H9 (cell line): ENCODE results near the gene RPL10A. TPM values are rescaled to one million over a fixed set of nuclear protein-coding genes. Genes with fewer than 3 reads are reported as not detected.

ENCODE experiments used
- DNase-seq: peaks from one replicate; pipeline ENCODE4 v3.0.0-alpha.2; 2017
- H2AFZ ChIP-seq: one replicate; pipeline ENCODE4 v1.6.1; 2013; ENCODE audit warnings: mild to moderate bottlenecking, low read length, control low read depth, moderate library complexity
- H2AK5ac ChIP-seq: 2 replicates; pipeline ENCODE4 v1.6.1; 2013; ENCODE audit warnings: low read length, control low read depth, mixed read lengths; ENCODE audit not compliant: insufficient read length
- H2BK120ac ChIP-seq: one replicate; pipeline ENCODE4 v1.6.1; 2013; ENCODE audit warnings: low read depth, mild to moderate bottlenecking, low read length, control low read depth, inconsistent platforms; ENCODE audit not compliant: poor library complexity, severe bottlenecking
- H2BK12ac ChIP-seq: 2 replicates; pipeline ENCODE4 v1.6.1; 2013; ENCODE audit warnings: low read length, control low read depth, mixed read lengths, low read depth; ENCODE audit not compliant: insufficient read length
- H2BK15ac ChIP-seq: 2 replicates; pipeline ENCODE4 v1.6.1; 2013; ENCODE audit warnings: low read depth, low read length, control low read depth
- H2BK20ac ChIP-seq: one replicate; pipeline ENCODE4 v1.6.1; 2013; ENCODE audit warnings: low read depth, mild to moderate bottlenecking, low read length, control low read depth, inconsistent platforms; ENCODE audit not compliant: poor library complexity, severe bottlenecking
- H2BK5ac ChIP-seq: 2 replicates; pipeline ENCODE4 v1.6.1; 2013; ENCODE audit warnings: low read length, control low read depth, mixed read lengths; ENCODE audit not compliant: insufficient read length
- H3K14ac ChIP-seq: 2 replicates; pipeline ENCODE4 v1.6.1; 2013; ENCODE audit warnings: low read length, control low read depth; ENCODE audit not compliant: insufficient read depth
- H3K18ac ChIP-seq: 2 replicates; pipeline ENCODE4 v1.6.1; 2013; ENCODE audit warnings: low read depth, mild to moderate bottlenecking, mixed read lengths, low read length, control low read depth; ENCODE audit not compliant: insufficient read length
- H3K23ac ChIP-seq: 2 replicates; pipeline ENCODE4 v1.6.1; 2013; ENCODE audit warnings: low read length, control low read depth, mixed read lengths, low read depth; ENCODE audit not compliant: insufficient read length
- H3K23me2 ChIP-seq: 2 replicates; pipeline ENCODE4 v1.6.1; 2013; ENCODE audit warnings: low read depth, mild to moderate bottlenecking, mixed read lengths, low read length, control low read depth; ENCODE audit not compliant: insufficient read length, poor library complexity, severe bottlenecking
- H3K27ac ChIP-seq: 2 replicates; pipeline ENCODE4 v1.5.1; 2013; ENCODE audit warnings: low read length, control low read depth, mixed read lengths, low read depth; ENCODE audit not compliant: insufficient read length
- H3K27me3 ChIP-seq: 2 replicates; pipeline ENCODE4 v1.6.1; 2013; ENCODE audit warnings: low read length, control low read depth, inconsistent platforms; ENCODE audit not compliant: insufficient read depth
- H3K4ac ChIP-seq: 2 replicates; pipeline ENCODE4 v1.6.1; 2013; ENCODE audit warnings: low read depth, mild to moderate bottlenecking, control low read depth, inconsistent platforms, low read length, moderate library complexity
- H3K4me1 ChIP-seq: 2 replicates; pipeline ENCODE4 v1.6.1; 2013; ENCODE audit warnings: low read length, control low read depth, inconsistent platforms; ENCODE audit not compliant: insufficient read depth
- H3K4me2 ChIP-seq: 2 replicates; pipeline ENCODE4 v1.6.1; 2013; ENCODE audit warnings: low read length, control low read depth, mixed read lengths; ENCODE audit not compliant: insufficient read length, insufficient read depth
- H3K56ac ChIP-seq: 2 replicates; pipeline ENCODE4 v1.6.1; 2013; ENCODE audit warnings: low read depth, mild to moderate bottlenecking, mixed read lengths, low read length, control low read depth; ENCODE audit not compliant: insufficient read length
- H3K79me1 ChIP-seq: 2 replicates; pipeline ENCODE4 v1.6.1; 2013; ENCODE audit warnings: low read depth, mild to moderate bottlenecking, moderate library complexity, low read length, control low read depth, inconsistent platforms; ENCODE audit not compliant: insufficient read depth, poor library complexity, severe bottlenecking
- H3K79me2 ChIP-seq: 2 replicates; pipeline ENCODE4 v1.6.1; 2013; ENCODE audit warnings: low read length, control low read depth, inconsistent platforms; ENCODE audit not compliant: insufficient read depth
- H3K9ac ChIP-seq: 2 replicates; pipeline ENCODE4 v1.6.1; 2013; ENCODE audit warnings: low read length, control low read depth, mixed read lengths; ENCODE audit not compliant: insufficient read length; ENCODE audit errors: extremely low read depth
- H3K9me3 ChIP-seq: one replicate; pipeline ENCODE4 v1.6.1; 2013; ENCODE audit warnings: low read depth, low read length, inconsistent platforms; ENCODE audit not compliant: control insufficient read depth
- H3T11ph ChIP-seq: one replicate; pipeline ENCODE4 v1.6.1; 2013; ENCODE audit warnings: mild to moderate bottlenecking, low read length, control low read depth, inconsistent platforms
- H4K20me1 ChIP-seq: one replicate; pipeline ENCODE4 v1.6.1; 2013; ENCODE audit not compliant: control insufficient read depth, insufficient read length, insufficient read depth
- H4K5ac ChIP-seq: 2 replicates; pipeline ENCODE4 v1.6.1; 2013; ENCODE audit warnings: low read depth, mild to moderate bottlenecking, mixed read lengths, low read length, control low read depth; ENCODE audit not compliant: insufficient read length
- H4K8ac ChIP-seq: replicated peaks from 2 replicates; pipeline ENCODE4 v1.6.1; 2013; ENCODE audit warnings: low read length, control low read depth, mixed read lengths, low read depth; ENCODE audit not compliant: insufficient read length
- H4K91ac ChIP-seq: 2 replicates; pipeline ENCODE4 v1.6.1; 2013; ENCODE audit warnings: low read depth, mild to moderate bottlenecking, moderate library complexity, mixed read lengths, low read length, control low read depth; ENCODE audit not compliant: insufficient read length
- H3K27ac Mint-ChIP-seq, 3 experiments: 2 replicates in 2 of 3; 3 replicates in 1 of 3; pipeline ENCODE4 v1.8.0; 2020 to 2021; ENCODE audit warnings: mixed read lengths in 3 of 3, mild to moderate bottlenecking in 1 of 3, moderate library complexity in 1 of 3
- H3K27me3 Mint-ChIP-seq: 2 replicates; pipeline ENCODE4 v1.8.0; 2021; ENCODE audit warnings: low read depth, mild to moderate bottlenecking, moderate library complexity, mixed read lengths
- H3K36me3 Mint-ChIP-seq, 3 experiments: 2 replicates in 2 of 3; 3 replicates in 1 of 3; pipeline ENCODE4 v1.8.0; 2020 to 2021; ENCODE audit warnings: low read depth in 3 of 3, mixed read lengths in 3 of 3; ENCODE audit not compliant: insufficient read depth in 1 of 3
- H3K4me1 Mint-ChIP-seq, 2 experiments: 2 replicates each; pipeline ENCODE4 v1.8.0; 2020; ENCODE audit warnings: mixed read lengths in 2 of 2
- H3K4me3 Mint-ChIP-seq, 2 experiments: 2 replicates in 1 of 2; 3 replicates in 1 of 2; pipeline ENCODE4 v1.8.0; 2020 to 2021; ENCODE audit warnings: mild to moderate bottlenecking in 2 of 2, mixed read lengths in 2 of 2, moderate library complexity in 1 of 2
- H3K9me3 Mint-ChIP-seq, 2 experiments: 2 replicates in 1 of 2; 3 replicates in 1 of 2; pipeline ENCODE4 v1.8.0; 2020; ENCODE audit warnings: mild to moderate bottlenecking in 2 of 2, mixed read lengths in 2 of 2, moderate library complexity in 1 of 2
- CTCF ChIP-seq: fragments of 200-600 bp; sonication (generic); conservative IDR thresholded peaks from 3 replicates; pipeline ENCODE4 v1.8.0; 2021; ENCODE audit warnings: antibody characterized with exemption, mild to moderate bottlenecking
- WGBS: extraction: QIAGEN DNeasy Blood & Tissue Kit; methylation state at CpG from one replicate; pipeline ENCODE4 v1.1.7; 2013; ENCODE audit warnings: missing lambda C conversion rate, low lambda C conversion rate, mixed read lengths; ENCODE audit not compliant: insufficient read length; ENCODE audit errors: extremely low coverage; 5-methylcytosine and 5-hydroxymethylcytosine counted together
- total RNA-seq: library from RNA; stranded (reverse); gene quantifications from 2 replicates; pipeline ENCODE4 v1.2.1, GENCODE V29; 2021

RPL10A gene
- total RNA-seq, 1 experiment from 2014 or later = 1,830 TPM

- H3K79me2 ChIP-seq = no peaks in the 10 kb centered on the region
- Mint-ChIP-seq H3K27me3 (peaks cover 1% of the 10 kb centered on the region; the same call in 1 of the 2 replicates), H3K4me3 (no peak overlapping the region; a peak in 1 of 5 replicates), H3K36me3 (peaks cover 22 to 69% (median 62%) of the 10 kb centered on the region in 3 experiments), H3K9me3 (no peaks in the 10 kb centered on the region), H3K4me1 (peaks cover 8 to 27% of the 10 kb centered on the region in 2 experiments), H3K27ac (peak overlapping the region in 2 of 3 experiments; percentile 42 to 48; a peak in 3 of 7 replicates)
- TF ChIP-seq CTCF = no peak
- no peak overlapping the region for H4K8ac ChIP-seq
- H3K23ac ChIP-seq = no peak overlapping the region
- no peak overlapping the region for H3K18ac ChIP-seq
- H4K5ac ChIP-seq = no peak overlapping the region
- H4K20me1 ChIP-seq = no peaks in the 10 kb centered on the region
- H3K4ac ChIP-seq = no peak overlapping the region
- H2AK5ac ChIP-seq = no peak overlapping the region
- H3K9me3 ChIP-seq = no peaks in the 10 kb centered on the region
- no peaks in the 10 kb centered on the region for H3K23me2 ChIP-seq
- H3K9ac ChIP-seq = no peak overlapping the region
- DNase-seq = peak; percentile 37
- no peak overlapping the region for H3K14ac ChIP-seq
- H3K4me1 ChIP-seq = no peaks in the 10 kb centered on the region
- no peak overlapping the region for H2BK5ac ChIP-seq
- H3K27ac ChIP-seq = no peak overlapping the region
- no peak overlapping the region for H2BK15ac ChIP-seq
- no peak overlapping the region for H4K91ac ChIP-seq
- no peak overlapping the region for H2AFZ ChIP-seq
- no peak overlapping the region for H2BK20ac ChIP-seq
- no peak overlapping the region for H2BK120ac ChIP-seq
- no CpG with 5 or more reads among the region's 14 CpGs for WGBS
- no peaks in the 10 kb centered on the region for H3K79me1 ChIP-seq
- H3K27me3 ChIP-seq = no peaks in the 10 kb centered on the region
- no peak overlapping the region for H3K4me2 ChIP-seq
- no peak overlapping the region for H3K56ac ChIP-seq
- no peak overlapping the region for H2BK12ac ChIP-seq
- no peak overlapping the region for H3T11ph ChIP-seq
Observed at GRCh38 chr6:35476004-35476403, 7.8 kb downstream of the RPL10A start.
